GM12878 (cell line): Measurements from ENCODE around the gene ARID3A. TPM values are rescaled to one million over a fixed set of nuclear protein-coding genes. Genes with fewer than 3 reads are reported as not detected.

Experiments
- ATAC-seq: fragments of 200-7000 bp; cut with Tn5 transposase; 3 replicates; pipeline ENCODE4 v1.9.1; 2020; ENCODE audit warnings: mild to moderate bottlenecking, moderate library complexity
- BruUV-seq: library from RNA; stranded (reverse); fragments of 400-500 nt; replicated peaks from 2 replicates; lab custom pipeline; 2021; lab: Mats Ljungman, UMichigan
- CTCF ChIA-PET: fragments of 300-600 bp; sonication (Branson Sonifier 250); formaldehyde crosslinking; extraction: SDS; loops from one replicate; lab custom pipeline; 2021; ENCODE audit warnings: inconsistent platforms; lab: Yijun Ruan, JAX
- POLR2A ChIA-PET: fragments of 350-600 bp; formaldehyde crosslinking; extraction: SDS; loops from one replicate; lab custom pipeline; 2021; ENCODE audit warnings: inconsistent platforms; lab: Charles Lee
- RAD21 ChIA-PET: fragments of 300-600 bp; sonication (Branson Sonifier 250); formaldehyde crosslinking; loops from one replicate; lab custom pipeline; 2023; ENCODE audit warnings: antibody characterized with exemption; ENCODE audit not compliant: unreplicated experiment; lab: Charles Lee
- SMC1A ChIA-PET: fragments of 300-600 bp; sonication (Branson Sonifier 250); formaldehyde crosslinking; loops from one replicate; lab custom pipeline; 2023; ENCODE audit not compliant: unreplicated experiment, uncharacterized antibody; lab: Charles Lee
- DNase-seq: peaks from one replicate; pipeline ENCODE4 v3.0.0-alpha.2; 2011; ENCODE audit warnings: low read depth, low spot score
- FAIRE-seq: peaks from 3 replicates; lab custom pipeline; 2011; peaks lifted over from hg19 to GRCh38; lab: Jason Lieb, UNC
- H2AFZ ChIP-seq: 2 replicates; pipeline ENCODE4 v1.6.0; 2011; ENCODE audit warnings: low read depth, low read length, control low read depth; ENCODE audit not compliant: control insufficient read depth
- H3K27ac ChIP-seq: 2 replicates; pipeline ENCODE4 v1.5.1; 2011; ENCODE audit warnings: control low read depth; ENCODE audit not compliant: control insufficient read depth, insufficient read depth
- H3K27me3 ChIP-seq, 2 experiments: replicated peaks in 1 of 2; 2 replicates each; pipeline versions ENCODE4 v1.6.0 to v1.6.1; 2011; ENCODE audit warnings: low read length in 1 of 2; ENCODE audit not compliant: control insufficient read depth in 2 of 2, insufficient read depth in 2 of 2
- H3K36me3 ChIP-seq, 2 experiments: 2 replicates each; pipeline ENCODE4 v1.5.1; 2011; ENCODE audit warnings: low read length in 1 of 2; ENCODE audit not compliant: control insufficient read depth in 2 of 2, insufficient read depth in 2 of 2
- H3K4me1 ChIP-seq: 2 replicates; pipeline ENCODE4 v1.6.1; 2011; ENCODE audit warnings: mild to moderate bottlenecking, low read length, moderate library complexity, mixed read lengths; ENCODE audit not compliant: control insufficient read depth, insufficient read depth
- H3K4me2 ChIP-seq: 2 replicates; pipeline ENCODE4 v1.6.0; 2011; ENCODE audit warnings: control low read depth; ENCODE audit not compliant: control insufficient read depth, insufficient read depth
- H3K4me3 ChIP-seq: fragments of 200-600 bp; sonication (generic); 2 replicates; pipeline ENCODE4 v1.5.1; 2016
- H3K79me2 ChIP-seq: 2 replicates; pipeline ENCODE4 v1.6.0; 2011; ENCODE audit warnings: low read length; ENCODE audit not compliant: control insufficient read depth, insufficient read depth
- H3K9ac ChIP-seq: 2 replicates; pipeline ENCODE4 v1.8.0; 2011; ENCODE audit warnings: low read length, control low read depth, mixed read lengths; ENCODE audit not compliant: control insufficient read depth, insufficient read depth
- H3K9me3 ChIP-seq: replicated peaks from 3 replicates; pipeline ENCODE4 v1.5.1; 2011; ENCODE audit warnings: mild to moderate bottlenecking, low read length; ENCODE audit not compliant: control insufficient read depth, insufficient read depth
- H4K20me1 ChIP-seq: 2 replicates; pipeline ENCODE4 v1.6.0; 2011; ENCODE audit not compliant: control insufficient read depth, insufficient read depth
- ATF3 ChIP-seq: IDR thresholded peaks from 2 replicates; pipeline ENCODE4 v1.6.1; 2011; ENCODE audit warnings: low read depth, mild to moderate bottlenecking, low read length, moderate library complexity, borderline replicate concordance; ENCODE audit errors: extremely low read depth
- BCL3 ChIP-seq: IDR thresholded peaks from 2 replicates; pipeline ENCODE4 v1.6.1; 2011; ENCODE audit warnings: borderline replicate concordance, low read depth, mild to moderate bottlenecking, moderate library complexity, low read length; ENCODE audit not compliant: insufficient read depth, poor library complexity, severe bottlenecking
- BMI1 ChIP-seq: fragments of 450-650 bp; IDR thresholded peaks from 2 replicates; pipeline ENCODE4 v1.6.1; 2016; ENCODE audit warnings: mild to moderate bottlenecking, moderate library complexity, borderline replicate concordance
- POLR2A ChIP-seq: IDR thresholded peaks from 2 replicates; pipeline ENCODE4 v1.6.1; 2011; ENCODE audit warnings: low read depth, mild to moderate bottlenecking, low read length
- WGBS: methylation state at CpG from one replicate; pipeline ENCODE4 v1.1.6; 2016; ENCODE audit warnings: low lambda C conversion rate; ENCODE audit not compliant: insufficient replicate concordance, insufficient coverage; ENCODE audit errors: missing lambda C conversion rate; 5-methylcytosine and 5-hydroxymethylcytosine counted together
- in situ Hi-C: fragments of 300-500 bp; cut with MboI; formaldehyde crosslinking; loops from 9 replicates; pipeline ENCODE4 v1.14.3; 2018; ENCODE audit warnings: mixed read lengths
- intact Hi-C: fragments of 100-400 bp; cut with micrococcal nuclease; formaldehyde crosslinking; loops from one replicate; pipeline ENCODE4 v1.14.2; 2022; ENCODE audit not compliant: unreplicated experiment
- polyA plus RNA-seq, 11 experiments: library from polyadenylated mRNA; depleted of rRNA in 4 of 11; unstranded in 6 of 11; stranded (reverse) in 5 of 11; fragments of >200 nt; fragmentation: Nextera tagmentation in 4 of 11; fragmentation: Illumina TruSeq in 1 of 11; extraction: Ambion mirVana in 4 of 11; extraction: Trizol in 1 of 11; gene quantifications; 1 replicate in 1 of 11; 2 replicates in 10 of 11; pipeline versions ENCODE4 v1.2.1 to v1.2.3, GENCODE V29; 2011 to 2016; ENCODE audit warnings: inconsistent platforms in 2 of 11, missing spikeins in 2 of 11, low read depth in 1 of 11
- total RNA-seq, 4 experiments: library from RNA; depleted of rRNA in 3 of 4; stranded (reverse); fragments of >200 nt in 3 of 4; fragmentation: Illumina TruSeq in 1 of 4; extraction: Trizol in 1 of 4; gene quantifications; 2 replicates each; pipeline versions ENCODE4 v1.2.1 to v1.2.3, GENCODE V29; 2013 to 2021

The ARID3A gene
- total and polyA plus RNA-seq, 10 of the 15 experiments (the other 5 are each of a cell fraction or from before 2014, with no cell fraction given) = 0.76 to 70.0 (median 16.7) TPM

GRCh38 chr19:972281-972680, 46.4 kb downstream of the ARID3A start (continued):
- TF ChIP-seq ATF3 = no peak
- TF ChIP-seq BMI1 = no peak
- TF ChIP-seq, all 136 proteins: peak for 0

GRCh38 chr19:973726-974563, 48.1 kb downstream of the ARID3A start:
- no peak overlapping the region for H2AFZ ChIP-seq
- H3K4me3 ChIP-seq = no peak overlapping the region
- H3K9ac ChIP-seq = no peak overlapping the region
- H3K36me3 ChIP-seq = peaks cover 8 to 20% of the 10 kb centered on the region in 2 experiments
- WGBS = 80% methylated on average over 29 of the region's 29 CpGs
- intact Hi-C loops = no loop called here
- CTCF ChIA-PET = no interaction called here
- POLR2A ChIA-PET = no interaction called here
- in situ Hi-C loops = no loop called here
- H3K4me2 ChIP-seq = no peak overlapping the region
- no peak overlapping the region for H3K27ac ChIP-seq
- SMC1A ChIA-PET = no interaction called here
- DNase-seq = no peak
- no peaks in the 10 kb centered on the region for H4K20me1 ChIP-seq
- ATAC-seq = no peak
- H3K4me1 ChIP-seq = no peaks in the 10 kb centered on the region
- TSS peak; percentile 44 for BruUV-seq
- TF ChIP-seq POLR2A = peak; percentile 32; the same call in 1 of the 2 replicates
- TF ChIP-seq BCL3 = no peak
- TF ChIP-seq, all 136 proteins: peak for 1
- Histone ChIP-seq H3K9me3 (no peaks in the 10 kb centered on the region; the same call in 2 of the 3 replicates), H3K27me3 (no peaks in the 10 kb centered on the region), H3K79me2 (no peaks in the 10 kb centered on the region)
- no peak for FAIRE-seq
- RAD21 ChIA-PET = no interaction called here
